Muscle of back (tissue), 11 donors: ENCODE results near the gene NUBP2. TPM values are rescaled to one million over a fixed set of nuclear protein-coding genes. Genes with fewer than 3 reads are reported as not detected.
A peak's percentile ranks its signal among the peaks of the same experiment; 100 is the strongest.
"Not testable (repeated sequence)": the region's sequence is repeated elsewhere in the genome, so short reads cannot be mapped to it uniquely, and the experiment has no call there.

Experiments
- DNase-seq, 3 donors: peaks; one replicate each; pipeline versions ENCODE4 v3.0.0 to v3.0.0-alpha.2; 2013
- polyA plus RNA-seq, 10 donors: library from polyadenylated mRNA; unstranded; fragments of 120-200 nt; gene quantifications; one replicate each; pipeline ENCODE4 v1.2.1, GENCODE V29; 2013; ENCODE audit not compliant: insufficient read length in 10 of 10

NUBP2 gene
- polyA plus RNA-seq, 10 donors = 28.6 to 49.6 (median 35.7) TPM

DNA sequence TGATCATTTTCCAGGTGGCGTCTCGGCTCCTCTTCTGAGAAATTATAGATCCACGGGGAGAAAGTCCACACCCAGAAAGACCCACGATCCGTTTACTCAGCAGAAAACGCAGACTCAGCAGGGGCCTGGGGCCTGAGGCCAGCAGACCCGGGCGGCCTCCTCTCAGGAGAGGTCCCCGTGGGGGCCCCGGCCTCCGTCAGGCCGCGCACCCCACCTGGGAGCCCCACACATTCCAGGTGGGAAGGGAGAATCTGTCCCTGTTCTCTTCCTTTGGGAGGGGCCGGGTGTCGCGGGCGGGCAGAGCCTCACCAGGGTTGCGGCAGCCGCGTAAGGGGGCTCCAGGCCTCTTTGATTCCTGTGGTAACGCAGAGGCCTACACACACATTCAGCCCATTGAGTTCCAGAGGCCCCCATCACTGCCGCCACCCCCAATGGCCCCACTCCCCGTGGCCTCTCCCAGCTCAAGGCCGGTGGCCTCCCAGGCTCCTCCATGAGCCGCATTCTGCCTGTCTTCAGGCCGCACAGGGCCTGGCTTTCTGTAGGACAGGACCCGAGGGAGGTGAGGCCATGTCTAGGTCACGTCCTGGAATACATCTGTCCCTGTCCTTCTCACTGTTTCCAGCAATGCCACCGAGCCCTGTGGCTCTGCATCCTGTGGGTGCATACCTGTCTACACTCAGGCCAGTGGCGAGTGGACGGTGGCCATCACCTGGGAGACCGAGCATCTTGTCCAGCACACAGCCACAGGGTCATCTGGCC is 12.3 kb downstream of the NUBP2 start:
- peak in 1 of 3 donors; percentile 2 for DNase-seq

DNA sequence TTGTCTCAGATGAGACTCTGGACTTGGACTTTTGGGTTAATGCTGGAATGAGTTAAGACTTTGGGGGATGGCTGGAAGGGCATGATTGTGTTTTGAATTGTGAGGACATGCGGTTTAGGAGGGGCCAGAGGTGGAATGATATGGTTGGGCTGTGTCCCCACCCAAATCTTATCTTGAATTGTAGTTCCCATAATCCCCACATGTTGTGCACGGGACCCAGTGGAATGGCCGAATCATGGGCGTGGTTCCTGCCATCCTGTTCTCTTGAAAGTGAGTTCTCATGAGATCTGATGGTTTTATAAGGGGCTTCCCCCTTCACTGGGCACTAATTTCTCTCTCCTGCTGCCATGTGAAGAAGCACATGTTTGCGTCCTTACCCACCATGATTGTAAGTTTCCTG is 16.5 kb downstream of the NUBP2 start:
- DNase-seq = not testable (repeated sequence)

DNA sequence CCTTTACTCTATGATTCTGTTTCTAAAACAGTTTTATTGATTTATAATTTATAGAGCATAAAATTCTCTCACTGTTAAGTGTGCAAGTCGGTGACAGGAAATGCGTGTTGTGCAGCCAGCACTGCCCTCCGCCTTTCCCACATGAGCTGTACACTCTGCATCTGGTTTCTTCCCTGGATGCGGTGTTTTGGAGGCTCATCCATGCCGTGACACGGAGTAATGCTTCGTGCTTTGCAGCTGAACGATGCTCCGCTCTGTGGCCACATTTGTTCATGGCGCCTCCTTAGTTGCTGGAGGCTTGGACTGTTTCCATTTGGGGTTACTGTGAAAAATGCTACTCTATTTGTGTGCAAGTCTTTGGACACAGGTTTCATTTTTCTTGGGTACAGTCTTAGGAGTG is 17.9 kb downstream of the NUBP2 start:
- no peak for DNase-seq

DNA sequence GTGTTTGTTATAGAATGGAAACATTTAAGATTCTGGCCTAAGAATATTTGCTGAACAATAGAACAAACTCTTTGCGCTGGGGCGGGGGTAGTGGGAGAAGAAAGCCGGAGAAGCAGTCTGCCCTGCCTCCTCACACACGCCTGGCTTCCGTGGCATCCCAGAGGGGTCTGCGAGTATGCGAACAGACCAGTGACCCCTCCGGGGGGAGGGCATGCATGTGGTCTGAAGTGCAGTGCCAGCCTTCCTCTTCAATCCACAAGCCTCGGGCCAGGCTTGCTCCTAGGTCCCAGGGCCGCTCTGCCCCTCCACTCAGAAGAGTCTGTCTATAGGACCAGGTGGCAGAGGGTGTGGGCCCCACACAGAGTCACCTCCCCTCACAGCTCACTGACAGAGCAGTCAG is 24.9 kb downstream of the NUBP2 start:
- DNase-seq = no peak

GRCh38 chr16:1808691-1809090 is 25.9 kb downstream of the NUBP2 start:
- no peak for DNase-seq

GRCh38 chr16:1809281-1809801 is 26.6 kb downstream of the NUBP2 start:
- DNase-seq = no peak

DNA sequence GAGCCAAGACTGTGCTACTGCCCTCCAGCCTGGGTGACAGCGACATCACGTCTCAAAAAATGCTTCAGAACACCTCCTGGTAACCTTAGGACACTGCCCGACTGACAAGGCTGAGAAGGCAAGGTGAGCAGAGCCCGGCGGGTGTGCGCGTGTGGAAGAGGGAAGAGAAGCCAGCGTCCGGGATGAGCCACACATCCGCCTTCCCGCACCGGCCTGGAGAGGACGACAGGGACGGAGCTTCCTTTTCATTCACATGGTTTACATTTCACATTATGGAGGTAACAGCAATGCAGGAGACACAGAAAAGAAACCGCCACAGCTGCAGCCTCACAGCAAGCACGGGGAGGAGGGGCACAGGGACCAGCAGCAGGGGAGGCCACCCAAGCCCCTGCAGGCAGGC is 27.3 kb downstream of the NUBP2 start:
- no peak for DNase-seq

DNA sequence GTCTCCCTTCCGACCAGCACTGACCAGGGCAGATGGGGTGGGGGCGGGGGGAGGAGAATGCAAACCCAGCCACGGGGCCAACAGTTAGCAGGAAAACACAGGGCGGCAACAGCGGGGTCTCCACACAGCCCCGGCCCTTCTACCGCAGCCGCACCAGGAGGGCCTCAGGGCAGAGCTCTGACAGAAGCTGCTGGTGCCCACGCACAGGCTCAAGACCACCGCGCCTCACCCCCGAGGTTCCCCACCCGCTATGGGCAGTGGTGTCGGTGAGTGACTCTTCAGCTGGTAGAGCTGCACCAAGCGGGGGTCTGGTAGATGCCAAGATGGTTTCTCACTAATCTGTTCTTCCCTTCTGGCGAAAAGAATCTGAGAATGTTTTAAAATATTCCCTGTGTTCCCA is 27.8 kb downstream of the NUBP2 start:
- no peak for DNase-seq

GRCh38 chr16:1812732-1813163 is 30.0 kb downstream of the NUBP2 start:
- DNase-seq = peak; percentile 12 to 46 (median 26)

DNA sequence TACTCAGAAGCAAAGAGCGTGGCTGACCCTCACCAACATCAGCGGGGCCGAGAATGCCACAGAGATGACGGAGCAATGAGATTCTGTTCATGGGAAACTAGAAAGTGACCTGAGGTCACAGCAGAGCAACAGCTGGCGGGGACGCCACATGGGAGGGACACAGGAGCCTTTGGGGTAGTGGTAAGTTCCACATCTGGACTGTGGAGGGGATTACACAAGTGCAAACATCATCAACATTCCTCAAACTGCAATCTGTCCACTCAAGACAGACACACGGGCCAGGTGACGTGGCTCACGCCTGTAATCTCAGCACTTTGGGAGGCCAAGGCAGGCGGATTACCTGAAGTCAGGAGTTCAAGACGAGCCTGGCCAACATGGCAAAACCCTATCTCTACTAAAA is 32.7 kb downstream of the NUBP2 start:
- DNase-seq = no peak

GRCh38 chr16:1816396-1817275 is 33.9 kb downstream of the NUBP2 start:
- no peak for DNase-seq

DNA sequence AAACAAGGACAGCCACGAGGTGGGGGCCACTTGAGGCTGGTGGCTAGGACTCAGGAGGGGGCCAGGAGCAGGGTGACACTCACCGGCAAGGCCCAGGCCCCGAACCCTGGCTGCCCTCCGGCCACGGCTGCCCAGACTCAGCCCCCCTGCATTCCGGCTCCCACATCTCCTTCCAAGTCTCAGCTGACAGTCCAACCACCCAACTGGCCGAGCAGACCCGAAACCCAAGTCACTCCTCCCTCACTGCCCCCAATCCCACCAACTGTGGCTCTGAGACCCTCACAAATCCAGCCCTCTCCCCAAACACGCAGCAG is 34.5 kb downstream of the NUBP2 start:
- DNase-seq = no peak

DNA sequence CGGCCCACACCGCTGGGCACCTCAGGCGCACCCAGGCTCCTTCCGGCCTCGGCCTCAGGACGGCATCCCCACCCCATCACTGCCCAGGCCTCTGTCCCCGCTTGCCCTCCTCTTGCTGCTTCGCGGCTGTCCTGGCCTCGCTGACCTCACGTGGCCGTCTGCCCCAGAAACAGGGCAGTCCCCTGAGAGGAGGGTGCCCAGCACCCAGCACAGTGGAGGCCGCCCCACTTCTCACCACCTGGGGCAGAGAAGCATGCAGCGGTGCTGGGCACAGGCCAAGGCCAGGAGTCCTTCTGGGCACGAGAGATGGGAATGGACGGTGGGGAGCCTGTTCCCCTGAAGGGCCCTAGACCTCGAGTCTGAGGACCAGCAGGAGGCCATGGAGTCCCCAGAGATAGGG is 35.0 kb downstream of the NUBP2 start:
- no peak for DNase-seq

DNA sequence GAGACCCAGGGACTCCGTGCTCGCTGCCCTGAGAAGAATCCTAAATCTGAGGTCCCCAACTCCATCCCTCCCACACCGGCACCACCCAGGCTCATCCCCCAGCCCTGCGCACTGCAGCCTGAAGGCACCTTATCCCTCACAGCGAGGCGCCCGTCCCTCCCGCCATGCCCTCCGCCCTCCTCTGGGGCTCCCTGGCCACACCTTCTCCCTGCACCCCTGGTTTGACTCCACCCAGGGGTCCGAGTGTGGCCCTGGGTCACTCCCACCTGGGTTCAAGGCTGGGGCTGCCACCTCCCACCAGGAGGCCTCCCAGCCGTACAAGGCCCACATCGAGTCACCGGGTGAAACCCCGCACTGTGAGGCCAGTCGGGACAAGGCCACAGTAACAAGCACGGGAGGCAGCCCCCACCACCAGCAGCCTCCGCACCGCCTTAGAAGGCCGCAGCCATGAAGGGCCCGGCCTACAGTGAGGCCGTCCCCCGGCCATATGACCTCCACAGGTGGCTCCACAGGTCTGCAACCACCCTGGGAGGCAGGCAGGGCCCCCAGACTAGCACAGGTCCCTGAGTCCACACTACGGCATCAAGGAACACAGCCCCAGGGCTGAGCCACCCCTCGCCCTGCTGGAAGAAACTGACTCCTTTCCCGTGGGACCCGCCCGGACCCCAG is 35.6 kb downstream of the NUBP2 start:
- no peak for DNase-seq

- no peak for DNase-seq
Observed at GRCh38 chr16:1818873-1819525, 36.2 kb downstream of the NUBP2 start.

DNA sequence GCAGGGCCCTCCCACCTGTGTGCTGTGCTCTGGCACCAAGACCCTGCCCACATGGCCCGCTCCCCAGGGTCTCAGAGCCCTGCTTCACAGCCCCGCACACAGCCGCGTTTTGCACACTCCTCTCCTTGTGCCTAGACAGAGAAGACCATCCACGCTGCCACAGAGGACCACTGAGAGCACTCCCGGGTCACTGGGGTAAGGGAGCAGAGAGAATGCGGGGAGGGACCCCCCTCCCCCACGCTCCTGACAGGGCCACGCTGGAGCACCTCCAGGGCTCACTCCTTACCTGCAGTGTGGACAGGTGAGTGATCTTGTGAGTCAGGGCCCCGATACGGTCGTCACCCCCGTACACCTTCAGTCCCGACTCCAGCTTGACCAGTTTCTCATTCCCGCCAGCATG is 36.9 kb downstream of the NUBP2 start:
- no peak for DNase-seq

DNA sequence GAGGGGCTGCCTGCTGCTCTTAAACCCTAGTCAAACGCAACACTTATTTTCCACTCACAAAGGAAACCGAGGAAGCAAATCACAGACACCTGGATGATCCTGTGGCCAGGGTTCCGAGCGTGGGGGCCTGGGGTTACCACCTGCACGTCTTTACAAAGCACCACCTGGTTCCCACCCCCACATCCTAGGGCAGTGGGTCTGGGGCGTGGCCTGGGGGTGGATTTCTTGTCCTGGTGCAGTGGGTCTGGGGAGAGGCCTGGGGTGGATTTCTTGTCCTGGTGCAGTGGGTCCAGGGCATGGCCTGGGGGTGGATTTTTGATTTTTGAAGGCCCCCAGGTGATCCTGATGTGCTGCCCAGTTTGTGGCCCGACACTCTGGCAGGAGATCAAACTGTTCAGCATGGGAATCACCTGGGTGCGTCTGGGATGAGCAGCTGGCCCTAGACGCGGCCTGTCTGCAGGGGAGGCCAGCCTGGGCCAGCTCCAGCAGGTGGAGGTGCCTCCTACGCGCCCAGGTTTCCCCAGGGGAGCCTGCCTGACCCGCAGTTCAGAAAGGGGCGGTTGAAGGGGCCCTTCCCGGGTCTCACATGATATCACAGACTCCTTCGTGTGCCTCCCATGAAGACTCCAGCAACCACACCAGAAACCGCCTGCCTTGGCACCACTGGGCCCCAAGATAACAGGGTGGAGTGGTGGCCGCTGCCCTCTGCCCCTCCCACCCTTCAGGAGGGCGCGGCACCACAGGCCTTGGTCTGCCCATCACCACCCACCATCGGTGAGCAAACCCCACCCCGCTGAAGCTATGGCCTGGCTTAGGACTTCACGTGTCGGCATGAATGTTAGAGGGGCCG is 37.6 kb downstream of the NUBP2 start:
- DNase-seq = no peak

- DNase-seq = no peak
Observed at GRCh38 chr16:1820946-1821290, 38.2 kb downstream of the NUBP2 start.

GRCh38 chr16:1821861-1822611 is 39.3 kb downstream of the NUBP2 start:
- DNase-seq = no peak

DNA sequence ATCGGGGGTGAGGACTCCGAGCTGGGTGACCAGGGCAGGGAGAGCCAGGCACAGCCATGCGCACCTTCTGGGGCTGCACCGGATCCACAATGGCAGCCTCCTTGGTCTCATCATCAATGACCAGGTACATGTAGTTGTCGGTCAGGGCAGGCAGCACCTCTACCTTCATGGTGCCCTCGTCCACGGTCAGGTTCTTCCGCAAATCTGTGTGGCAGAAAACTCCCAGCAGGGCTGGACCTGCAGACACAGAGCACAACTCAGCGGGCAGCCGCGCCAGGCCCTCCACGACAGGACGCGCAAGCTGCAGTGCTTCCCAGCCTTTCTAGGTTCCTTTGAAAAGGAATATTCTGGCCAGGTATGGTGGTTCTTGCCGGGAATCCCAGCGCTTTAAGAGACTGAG is 40.0 kb downstream of the NUBP2 start:
- no peak for DNase-seq
